MCF 10A (cell line): ENCODE measurements around the gene ZNF407. TPM values are rescaled to one million over a fixed set of nuclear protein-coding genes. Genes with fewer than 3 reads are reported as not detected.
"Not testable (repeated sequence)": the region's sequence is repeated elsewhere in the genome, so short reads cannot be mapped to it uniquely, and the experiment has no call there.

Source experiments
- BruUV-seq: library from RNA; stranded (reverse); fragments of 400-500 nt; replicated peaks from 2 replicates; lab custom pipeline; 2021; lab: Mats Ljungman, UMichigan
- CTCF ChIA-PET: fragments of 300-600 bp; sonication (Branson Sonifier 250); formaldehyde crosslinking; extraction: SDS; loops from one replicate; lab custom pipeline; 2021; ENCODE audit warnings: antibody characterized with exemption, inconsistent platforms; lab: Yijun Ruan, JAX
- POLR2A ChIA-PET: fragments of 300-600, 350-650 bp; sonication (Branson Sonifier 250); formaldehyde crosslinking; extraction: SDS; loops from one replicate; lab custom pipeline; 2020; ENCODE audit warnings: antibody characterized with exemption, inconsistent platforms; lab: Yijun Ruan, JAX
- DNase-seq: peaks from one replicate; pipeline ENCODE4 v3.0.0-alpha.2; 2018; ENCODE audit not compliant: unreplicated experiment
- H3K27ac Mint-ChIP-seq: one replicate; pipeline ENCODE4 v1.8.0; 2022; ENCODE audit warnings: mild to moderate bottlenecking, low read depth, mixed read lengths; ENCODE audit not compliant: unreplicated experiment
- H3K27me3 Mint-ChIP-seq: one replicate; pipeline ENCODE4 v1.8.0; 2022; ENCODE audit warnings: mixed read lengths; ENCODE audit not compliant: insufficient read depth, unreplicated experiment
- H3K36me3 Mint-ChIP-seq: one replicate; pipeline ENCODE4 v1.8.0; 2022; ENCODE audit warnings: mild to moderate bottlenecking, moderate library complexity, mixed read lengths; ENCODE audit not compliant: insufficient read depth, unreplicated experiment
- H3K4me1 Mint-ChIP-seq: one replicate; pipeline ENCODE4 v1.8.0; 2022; ENCODE audit warnings: mixed read lengths; ENCODE audit not compliant: insufficient read depth, unreplicated experiment
- H3K4me3 Mint-ChIP-seq: one replicate; pipeline ENCODE4 v1.8.0; 2022; ENCODE audit warnings: mild to moderate bottlenecking, moderate library complexity, mixed read lengths; ENCODE audit not compliant: unreplicated experiment
- H3K9me3 Mint-ChIP-seq: one replicate; pipeline ENCODE4 v1.8.0; 2022; ENCODE audit warnings: mixed read lengths; ENCODE audit not compliant: unreplicated experiment
- CTCF ChIP-seq: fragments of 200-600 bp; IDR thresholded peaks from one replicate; pipeline ENCODE4 v1.8.0; 2022; ENCODE audit warnings: antibody characterized with exemption, mild to moderate bottlenecking; ENCODE audit not compliant: unreplicated experiment
- intact Hi-C: fragments of 100-400 bp; cut with micrococcal nuclease; formaldehyde crosslinking; loops from 2 replicates; pipeline ENCODE4 v1.14.1; 2022
- total RNA-seq: library from RNA; stranded (reverse); gene quantifications from 2 replicates; pipeline ENCODE4 v1.2.3, GENCODE V29; 2022

The ZNF407 gene
- total RNA-seq, 1 experiment from 2014 or later = 9.5 TPM

- Mint-ChIP-seq H3K4me1 (no peaks in the 10 kb centered on the region), H3K9me3 (peaks cover 18% of the 10 kb centered on the region), H3K27me3 (no peaks in the 10 kb centered on the region), H3K27ac (no peak overlapping the region), H3K4me3 (no peak overlapping the region), H3K36me3 (no peaks in the 10 kb centered on the region)
- TF ChIP-seq CTCF = no peak
- DNase-seq = no peak
- POLR2A ChIA-PET = no interaction called here
- CTCF ChIA-PET = interaction anchor here (0.6 kb wide), 1 partner anchor 302 kb away, joined by 4 read pairs; no protein-coding TSS in a partner anchor
- BruUV-seq = no TSS peak
- intact Hi-C loops = no loop called here
Measured at GRCh38 chr18:75097491-75098225, 500.0 kb downstream of the ZNF407 start.

- CTCF ChIA-PET = no interaction called here
- no TSS peak for BruUV-seq
- Mint-ChIP-seq H3K27ac (no peak overlapping the region), H3K4me1 (peaks cover 5% of the 10 kb centered on the region), H3K27me3 (no peaks in the 10 kb centered on the region), H3K36me3 (no peaks in the 10 kb centered on the region), H3K4me3 (no peak overlapping the region), H3K9me3 (peaks cover 18% of the 10 kb centered on the region)
- POLR2A ChIA-PET = no interaction called here
- DNase-seq = no peak
- no peak for TF ChIP-seq CTCF
- intact Hi-C loops = no loop called here
Measured at GRCh38 chr18:75100832-75101630, 503.4 kb downstream of the ZNF407 start.

DNA sequence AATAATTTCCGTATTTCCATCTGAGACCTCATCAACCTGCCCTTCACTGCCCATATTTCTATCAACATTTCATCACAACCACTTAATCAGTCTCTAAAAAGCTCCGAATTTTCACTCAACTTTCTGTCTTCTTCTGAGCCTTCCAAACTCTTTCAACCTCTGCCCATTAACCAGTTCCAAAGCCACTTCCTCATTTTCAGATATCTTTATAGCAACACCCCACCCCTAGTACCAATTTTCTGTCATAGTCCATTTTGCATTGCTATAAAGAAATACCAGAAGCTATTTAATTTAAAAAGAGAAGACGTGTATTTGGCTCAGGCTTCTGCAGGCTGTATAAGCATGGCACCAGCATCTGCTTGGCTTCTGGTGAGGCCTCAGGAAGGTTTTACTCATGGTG is 504.2 kb downstream of the ZNF407 start:
- CTCF ChIA-PET = no interaction called here
- intact Hi-C loops = no loop called here
- BruUV-seq = no TSS peak

DNA sequence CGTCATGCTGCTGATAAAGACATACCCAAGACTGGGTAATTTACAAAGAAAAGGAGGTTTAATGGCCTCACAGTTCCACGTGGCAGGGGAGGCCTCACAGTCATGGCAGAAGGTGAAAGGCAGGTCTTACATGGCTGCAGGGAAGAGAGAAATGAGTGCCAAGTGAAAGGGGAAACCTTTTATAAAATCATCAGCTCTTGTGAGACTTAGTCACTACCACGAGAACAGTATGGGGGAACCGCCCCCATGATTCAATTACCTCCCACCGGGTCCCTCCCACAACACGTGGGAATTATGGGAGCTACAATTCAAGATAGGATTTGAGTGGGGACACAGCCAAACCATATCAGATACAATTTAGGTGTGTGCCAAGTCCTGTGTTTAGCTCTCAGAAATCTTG is 506.4 kb downstream of the ZNF407 start:
- CTCF ChIA-PET = interaction anchor here (0.8 to 1.5 kb wide), 2 partner anchors 9 to 15 kb away, joined by 3 to 8 read pairs; no protein-coding TSS in a partner anchor
- peaks cover 18% of the 10 kb centered on the region for H3K9me3 Mint-ChIP-seq
- BruUV-seq, H3K4me1 Mint-ChIP-seq, H3K27me3 Mint-ChIP-seq, H3K36me3 Mint-ChIP-seq, H3K4me3 Mint-ChIP-seq, H3K27ac Mint-ChIP-seq, DNase-seq, intact Hi-C loops: not testable (repeated sequence)
- POLR2A ChIA-PET = interaction anchor here (1.1 kb wide), 1 partner anchor 32 kb away, joined by 4 read pairs; no protein-coding TSS in a partner anchor

More for the DNA sequence above, 504.2 kb downstream of the ZNF407 start:
- peaks cover 5% of the 10 kb centered on the region for H3K4me1 Mint-ChIP-seq
- H3K27me3 Mint-ChIP-seq = no peaks in the 10 kb centered on the region
- no peak for DNase-seq
- peaks cover 18% of the 10 kb centered on the region for H3K9me3 Mint-ChIP-seq
- no peaks in the 10 kb centered on the region for H3K36me3 Mint-ChIP-seq
- H3K27ac Mint-ChIP-seq = no peak overlapping the region
- H3K4me3 Mint-ChIP-seq = no peak overlapping the region
- TF ChIP-seq CTCF = no peak
- POLR2A ChIA-PET = no interaction called here
